ENCODE results near the gene CD300LG.

The CD300LG gene

DNA sequence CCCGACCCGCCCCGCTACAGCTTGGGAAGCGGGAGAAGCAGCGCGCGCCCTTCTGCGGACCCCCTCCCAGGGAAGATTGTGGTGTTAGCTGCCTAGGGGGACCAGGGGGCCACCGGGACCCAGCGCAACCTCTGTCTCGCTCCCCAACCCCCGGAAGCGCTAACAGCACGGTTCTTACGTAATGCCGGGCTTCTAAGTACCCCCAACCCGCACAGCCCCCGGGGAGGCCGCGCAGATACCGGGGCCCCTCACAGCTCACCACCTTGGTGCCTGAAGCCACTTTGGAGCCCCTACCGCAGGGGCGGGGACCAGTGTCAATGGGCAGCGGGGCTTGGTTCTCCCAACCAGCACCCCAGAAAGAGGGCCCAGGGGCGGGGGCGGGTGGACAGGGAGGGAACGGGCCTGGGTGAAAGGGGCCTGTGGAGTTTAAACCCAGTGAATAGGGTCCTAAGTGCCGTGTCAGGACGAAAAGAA, 60.0 kb downstream of the CD300LG start:
- no peaks in the 10 kb centered on the region for H3F3A ChIP-seq (ENCODE audit: insufficient read depth)
- no peaks in the 10 kb centered on the region for H4K20me1 ChIP-seq (ENCODE audit: low read depth, low read length)
- TF ChIP-seq EZH2phosphoT487 (conservative IDR thresholded peaks at IDR 0.05; ENCODE audit: low read length): no peak
- TF ChIP-seq, protein P1, sequence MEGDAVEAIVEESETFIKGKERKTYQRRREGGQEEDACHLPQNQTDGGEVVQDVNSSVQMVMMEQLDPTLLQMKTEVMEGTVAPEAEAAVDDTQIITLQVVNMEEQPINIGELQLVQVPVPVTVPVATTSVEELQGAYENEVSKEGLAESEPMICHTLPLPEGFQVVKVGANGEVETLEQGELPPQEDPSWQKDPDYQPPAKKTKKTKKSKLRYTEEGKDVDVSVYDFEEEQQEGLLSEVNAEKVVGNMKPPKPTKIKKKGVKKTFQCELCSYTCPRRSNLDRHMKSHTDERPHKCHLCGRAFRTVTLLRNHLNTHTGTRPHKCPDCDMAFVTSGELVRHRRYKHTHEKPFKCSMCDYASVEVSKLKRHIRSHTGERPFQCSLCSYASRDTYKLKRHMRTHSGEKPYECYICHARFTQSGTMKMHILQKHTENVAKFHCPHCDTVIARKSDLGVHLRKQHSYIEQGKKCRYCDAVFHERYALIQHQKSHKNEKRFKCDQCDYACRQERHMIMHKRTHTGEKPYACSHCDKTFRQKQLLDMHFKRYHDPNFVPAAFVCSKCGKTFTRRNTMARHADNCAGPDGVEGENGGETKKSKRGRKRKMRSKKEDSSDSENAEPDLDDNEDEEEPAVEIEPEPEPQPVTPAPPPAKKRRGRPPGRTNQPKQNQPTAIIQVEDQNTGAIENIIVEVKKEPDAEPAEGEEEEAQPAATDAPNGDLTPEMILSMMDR (IDR thresholded peaks at IDR 0.05; ENCODE audit: insufficient read depth, low read length, poor library complexity, severe bottlenecking): no peak
- H3K79me2 ChIP-seq (ENCODE audit: insufficient read depth, low read length): no peaks in the 10 kb centered on the region
- no peak overlapping the region for H3K9ac ChIP-seq (ENCODE audit: low read length)
- H3K9me3 ChIP-seq (ENCODE audit: insufficient read depth, low read length): no peaks in the 10 kb centered on the region
- H3K27me3 ChIP-seq (ENCODE audit: low read length): no peaks in the 10 kb centered on the region
- no peak overlapping the region for H3K27ac ChIP-seq (ENCODE audit: low read depth, low read length)
- no peak overlapping the region for H2AFZ ChIP-seq (ENCODE audit: low read depth, low read length, severe bottlenecking)
- no peak overlapping the region for H3K4me2 ChIP-seq (ENCODE audit: low read depth, low read length, poor library complexity, severe bottlenecking)
- H3K4me3 ChIP-seq (ENCODE audit: insufficient read depth, low read length, poor library complexity, severe bottlenecking): no peak overlapping the region
- no peaks in the 10 kb centered on the region for H3K36me3 ChIP-seq (ENCODE audit: low read length)
- no peaks in the 10 kb centered on the region for H3K9me2 ChIP-seq (replicated peaks; ENCODE audit: insufficient read depth, low read length)

- Histone ChIP-seq H3K27me3 (ENCODE audit: low read length) (no peaks in the 10 kb centered on the region), H4K20me1 (ENCODE audit: low read depth, low read length) (no peaks in the 10 kb centered on the region), H3K9ac (ENCODE audit: low read length) (no peak within 1 kb of the TSS), H3K9me2 (replicated peaks; ENCODE audit: insufficient read depth, low read length) (no peaks in the 10 kb centered on the region), H3K36me3 (ENCODE audit: low read length) (no peaks in the 10 kb centered on the region), H3K4me3 (ENCODE audit: insufficient read depth, low read length, poor library complexity, severe bottlenecking) (no peak within 1 kb of the TSS), H3K9me3 (ENCODE audit: insufficient read depth, low read length) (no peaks in the 10 kb centered on the region), H3F3A (ENCODE audit: insufficient read depth) (no peaks in the 10 kb centered on the region), H2AFZ (ENCODE audit: low read depth, low read length, severe bottlenecking) (no peak within 1 kb of the TSS), H3K79me2 (ENCODE audit: insufficient read depth, low read length) (no peaks in the 10 kb centered on the region), H3K27ac (ENCODE audit: low read depth, low read length) (no peak within 1 kb of the TSS), H3K4me2 (ENCODE audit: low read depth, low read length, poor library complexity, severe bottlenecking) (no peak within 1 kb of the TSS)
- TF ChIP-seq EZH2phosphoT487 (conservative IDR thresholded peaks at IDR 0.05; ENCODE audit: low read length): no peak
- TF ChIP-seq, protein P1 (IDR thresholded peaks at IDR 0.05; ENCODE audit: insufficient read depth, low read length, poor library complexity, severe bottlenecking): no peak
Observed at GRCh38 chr17:43907425-43907981, 60.5 kb downstream of the CD300LG start, which contains the start of gene MPP2. Gene MPP2, minus strand, starts transcription at chr17:43907536. Its CDS starts 3,076 bp downstream, at chr17:43904460.

GRCh38 chr17:43907998-43908721, 61.2 kb downstream of the CD300LG start:
- no peak overlapping the region for H3K4me3 ChIP-seq (ENCODE audit: insufficient read depth, low read length, poor library complexity, severe bottlenecking)
- no peaks in the 10 kb centered on the region for H3K79me2 ChIP-seq (ENCODE audit: insufficient read depth, low read length)

More at GRCh38 chr17:43907998-43908721, 61.2 kb downstream of the CD300LG start:
- no peak for TF ChIP-seq EZH2phosphoT487 (conservative IDR thresholded peaks at IDR 0.05; ENCODE audit: low read length)
- TF ChIP-seq, protein P1 (IDR thresholded peaks at IDR 0.05; ENCODE audit: insufficient read depth, low read length, poor library complexity, severe bottlenecking): no peak
- Histone ChIP-seq H2AFZ (ENCODE audit: low read depth, low read length, severe bottlenecking) (no peak overlapping the region), H3K4me2 (ENCODE audit: low read depth, low read length, poor library complexity, severe bottlenecking) (no peak overlapping the region), H4K20me1 (ENCODE audit: low read depth, low read length) (no peaks in the 10 kb centered on the region), H3K9me2 (replicated peaks; ENCODE audit: insufficient read depth, low read length) (no peaks in the 10 kb centered on the region), H3K36me3 (ENCODE audit: low read length) (no peaks in the 10 kb centered on the region), H3K9ac (ENCODE audit: low read length) (no peak overlapping the region), H3F3A (ENCODE audit: insufficient read depth) (no peaks in the 10 kb centered on the region), H3K27me3 (ENCODE audit: low read length) (no peaks in the 10 kb centered on the region), H3K27ac (ENCODE audit: low read depth, low read length) (no peak overlapping the region), H3K9me3 (ENCODE audit: insufficient read depth, low read length) (no peaks in the 10 kb centered on the region)
